Caco-2 (cell line): ENCODE data around the gene SGMS2. TPM values are rescaled to one million over a fixed set of nuclear protein-coding genes. Genes with fewer than 3 reads are reported as not detected.

Experiments
- BruUV-seq: library from RNA; stranded (reverse); fragments of 400-500 nt; replicated peaks from 2 replicates; lab custom pipeline; 2021; lab: Mats Ljungman, UMichigan
- CTCF ChIA-PET: fragments of 300-600 bp; sonication (Branson Sonifier 250); formaldehyde crosslinking; loops from one replicate; lab custom pipeline; 2022; ENCODE audit warnings: antibody characterized with exemption; lab: Charles Lee
- POLR2A ChIA-PET: fragments of 300-600 bp; sonication (Branson Sonifier 250); formaldehyde crosslinking; loops from one replicate; lab custom pipeline; 2022; ENCODE audit warnings: antibody characterized with exemption; lab: Charles Lee
- DNase-seq, 2 experiments: peaks; one replicate each; pipeline versions ENCODE4 v3.0.0 to v3.0.0-alpha.2; 2020 to 2022
- H3K27me3 ChIP-seq: replicated peaks from 2 replicates; pipeline ENCODE4 v1.6.0; 2011; ENCODE audit warnings: low read length; ENCODE audit not compliant: control insufficient read depth, insufficient read depth
- H3K36me3 ChIP-seq: 2 replicates; pipeline ENCODE4 v1.5.1; 2011; ENCODE audit warnings: low read length; ENCODE audit not compliant: control insufficient read depth, insufficient read depth
- H3K4me1 ChIP-seq: fragments of 250-450 bp; sonication (Bioruptor Pico); 2 replicates; pipeline ENCODE4 v1.5.1; 2020; ENCODE audit warnings: mild to moderate bottlenecking
- H3K4me3 ChIP-seq: 2 replicates; pipeline ENCODE4 v1.5.1; 2011; ENCODE audit warnings: low read depth, mild to moderate bottlenecking, control low read depth, low read length
- H3K9me3 ChIP-seq: fragments of 250-450 bp; sonication (Bioruptor Pico); 2 replicates; pipeline ENCODE4 v1.5.1; 2020; ENCODE audit warnings: mild to moderate bottlenecking, moderate library complexity
- H3K27ac Mint-ChIP-seq: one replicate; pipeline ENCODE4 v1.8.0; 2022; ENCODE audit warnings: mixed read lengths; ENCODE audit not compliant: unreplicated experiment
- H3K27me3 Mint-ChIP-seq: one replicate; pipeline ENCODE4 v1.8.0; 2022; ENCODE audit warnings: mixed read lengths; ENCODE audit not compliant: insufficient read depth, unreplicated experiment
- H3K36me3 Mint-ChIP-seq: one replicate; pipeline ENCODE4 v1.8.0; 2022; ENCODE audit warnings: mild to moderate bottlenecking, mixed read lengths; ENCODE audit not compliant: insufficient read depth, unreplicated experiment
- H3K4me1 Mint-ChIP-seq: one replicate; pipeline ENCODE4 v1.8.0; 2022; ENCODE audit warnings: low read depth, mixed read lengths; ENCODE audit not compliant: unreplicated experiment
- H3K4me3 Mint-ChIP-seq: one replicate; pipeline ENCODE4 v1.8.0; 2022; ENCODE audit warnings: mild to moderate bottlenecking, moderate library complexity, mixed read lengths; ENCODE audit not compliant: unreplicated experiment
- H3K9me3 Mint-ChIP-seq: one replicate; pipeline ENCODE4 v1.8.0; 2022; ENCODE audit warnings: mixed read lengths; ENCODE audit not compliant: unreplicated experiment
- CTCF ChIP-seq, 2 experiments: fragments of 200-600 bp in 1 of 2; IDR thresholded peaks; 1 replicate in 1 of 2; 2 replicates in 1 of 2; pipeline versions ENCODE4 v1.5.1 to v1.8.0; 2011 to 2022; ENCODE audit warnings: antibody characterized with exemption in 1 of 2, control low read depth in 1 of 2, inconsistent platforms in 1 of 2, low read depth in 1 of 2, low read length in 1 of 2, mild to moderate bottlenecking in 1 of 2, moderate library complexity in 1 of 2; ENCODE audit not compliant: insufficient read depth in 1 of 2, severe bottlenecking in 1 of 2, unreplicated experiment in 1 of 2
- intact Hi-C: fragments of 100-400 bp; cut with micrococcal nuclease; formaldehyde crosslinking; loops from one replicate; pipeline ENCODE4 v1.10.0; 2022; ENCODE audit not compliant: unreplicated experiment
- total RNA-seq: library from RNA; stranded (reverse); gene quantifications from 2 replicates; pipeline ENCODE4 v1.2.3, GENCODE V29; 2022

Gene SGMS2
- total RNA-seq, 1 experiment from 2014 or later = 3.4 TPM

- Mint-ChIP-seq H3K36me3 (peaks cover 5% of the 10 kb centered on the region), H3K4me3 (peak overlapping the region; percentile 96), H3K4me1 (peaks cover 13% of the 10 kb centered on the region), H3K9me3 (no peaks in the 10 kb centered on the region), H3K27ac (peak overlapping the region; percentile 93), H3K27me3 (peaks cover 3% of the 10 kb centered on the region)
- DNase-seq = peak; percentile 38 to 48
- ChIA-PET POLR2A (no interaction called here), CTCF (no interaction called here)
- Histone ChIP-seq H3K4me3 (peak overlapping the region; percentile 53), H3K27me3 (no peaks in the 10 kb centered on the region), H3K36me3 (no peaks in the 10 kb centered on the region), H3K9me3 (no peaks in the 10 kb centered on the region), H3K4me1 (no peaks in the 10 kb centered on the region; the same call in 1 of the 2 replicates)
- intact Hi-C loops = loop anchor here (2.0 to 10.0 kb wide), 2 partner anchors 64 to 90 kb away; no protein-coding TSS in a partner anchor
- no peak for TF ChIP-seq CTCF (IDR thresholded peaks at IDR 0.05; ENCODE audit: insufficient read depth in 1 of 2, low read depth in 1 of 2, low read length in 1 of 2, severe bottlenecking in 1 of 2, unreplicated experiment in 1 of 2)
- BruUV-seq = no TSS peak
Measured at GRCh38 chr4:107825072-107825824, 516 bp downstream of the SGMS2 start.

GRCh38 chr4:107826421-107826980 lies 1.8 kb downstream of the SGMS2 start:
- intact Hi-C loops = loop anchor here (10.0 kb wide), 1 partner anchor 88 kb away; no protein-coding TSS in a partner anchor
- POLR2A ChIA-PET = interaction anchor here (0.7 kb wide), 1 partner anchor 106 kb away, joined by 5 read pairs; no protein-coding TSS in a partner anchor
- Histone ChIP-seq H3K4me1 (no peaks in the 10 kb centered on the region; the same call in 1 of the 2 replicates), H3K9me3 (no peaks in the 10 kb centered on the region), H3K4me3 (peak overlapping the region; percentile 5; the same call in 1 of the 2 replicates), H3K27me3 (no peaks in the 10 kb centered on the region), H3K36me3 (no peaks in the 10 kb centered on the region)
- DNase-seq = peak in 1 of 2 experiments; percentile 2
- Mint-ChIP-seq H3K27ac (no peak overlapping the region), H3K27me3 (no peaks in the 10 kb centered on the region), H3K9me3 (no peaks in the 10 kb centered on the region), H3K36me3 (peaks cover 5% of the 10 kb centered on the region), H3K4me3 (peak overlapping the region; percentile 96), H3K4me1 (peaks cover 13% of the 10 kb centered on the region)
- no TSS peak for BruUV-seq
- TF ChIP-seq CTCF (IDR thresholded peaks at IDR 0.05; ENCODE audit: insufficient read depth in 1 of 2, low read depth in 1 of 2, low read length in 1 of 2, severe bottlenecking in 1 of 2, unreplicated experiment in 1 of 2) = no peak
- CTCF ChIA-PET = no interaction called here

GRCh38 chr4:107828315-107829090 lies 3.8 kb downstream of the SGMS2 start:
- Mint-ChIP-seq H3K36me3 (peaks cover 5% of the 10 kb centered on the region), H3K4me1 (peaks cover 13% of the 10 kb centered on the region), H3K27ac (no peak overlapping the region), H3K27me3 (no peaks in the 10 kb centered on the region), H3K9me3 (no peaks in the 10 kb centered on the region), H3K4me3 (no peak overlapping the region)
- TF ChIP-seq CTCF (IDR thresholded peaks at IDR 0.05; ENCODE audit: insufficient read depth in 1 of 2, low read depth in 1 of 2, low read length in 1 of 2, severe bottlenecking in 1 of 2, unreplicated experiment in 1 of 2) = no peak
- no peaks in the 10 kb centered on the region for H3K9me3 ChIP-seq
- no peaks in the 10 kb centered on the region for H3K36me3 ChIP-seq
- ChIA-PET POLR2A (no interaction called here), CTCF (no interaction called here)
- intact Hi-C loops = loop anchor here (10.0 kb wide), 1 partner anchor 86 kb away; no protein-coding TSS in a partner anchor
- no peak for DNase-seq
- no peak overlapping the region for H3K4me3 ChIP-seq
- H3K27me3 ChIP-seq = no peaks in the 10 kb centered on the region
- no peaks in the 10 kb centered on the region; the same call in 1 of the 2 replicates for H3K4me1 ChIP-seq
- BruUV-seq = no TSS peak
